ENCODE data around the gene CARD6.
A peak's percentile ranks its signal among the peaks of the same experiment; 100 is the strongest.
"Not testable (repeated sequence)": the region's sequence is repeated elsewhere in the genome, so short reads cannot be mapped to it uniquely, and the experiment has no call there.

CARD6 gene
- 2.7 to 16.0 (median 4.0) reads per million in 3 experiments for total RNA-seq

DNA sequence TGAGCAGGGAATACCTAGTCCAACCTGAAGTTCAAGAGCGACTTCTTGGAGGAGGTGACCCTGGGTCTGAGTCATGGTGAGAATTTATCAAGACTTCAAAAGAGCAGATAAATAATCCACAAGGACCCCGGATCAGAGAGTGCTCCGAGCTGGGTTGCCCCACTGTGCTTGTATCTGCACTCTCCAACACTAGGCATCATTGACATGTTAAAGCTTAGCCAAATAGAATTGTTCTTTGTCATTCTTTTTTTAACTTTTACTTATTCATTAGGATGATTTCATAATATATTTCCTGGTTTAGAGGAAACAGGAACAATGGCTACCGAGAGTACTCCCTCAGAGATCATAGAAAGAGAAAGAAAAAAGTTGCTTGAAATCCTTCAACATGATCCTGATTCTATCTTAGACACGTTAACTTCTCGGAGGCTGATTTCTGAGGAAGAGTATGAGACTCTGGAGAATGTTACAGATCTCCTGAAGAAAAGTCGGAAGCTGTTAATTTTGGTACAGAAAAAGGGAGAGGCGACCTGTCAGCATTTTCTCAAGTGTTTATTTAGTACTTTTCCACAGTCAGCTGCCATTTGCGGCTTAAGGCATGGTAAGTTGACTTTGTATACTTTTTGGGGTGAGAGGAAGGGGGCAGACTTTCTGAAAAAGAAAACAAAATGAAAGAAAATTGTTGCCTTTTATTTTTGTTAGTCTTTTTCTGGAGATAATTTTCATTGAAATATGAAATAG, at the start of gene CARD6:
TSS of gene CARD6 (plus strand) at position 300 of the 738 bp plus-strand sequence. CDS start at position 316, 16 bp downstream.
- peak; percentile 19 for DNase-seq

- DNase-seq: no peak
Observed at GRCh38 chr5:40791715-40792139, 49.4 kb upstream of the CARD6 start.

GRCh38 chr5:40792691-40793090, 48.5 kb upstream of the CARD6 start:
- not testable (repeated sequence) for DNase-seq

DNA sequence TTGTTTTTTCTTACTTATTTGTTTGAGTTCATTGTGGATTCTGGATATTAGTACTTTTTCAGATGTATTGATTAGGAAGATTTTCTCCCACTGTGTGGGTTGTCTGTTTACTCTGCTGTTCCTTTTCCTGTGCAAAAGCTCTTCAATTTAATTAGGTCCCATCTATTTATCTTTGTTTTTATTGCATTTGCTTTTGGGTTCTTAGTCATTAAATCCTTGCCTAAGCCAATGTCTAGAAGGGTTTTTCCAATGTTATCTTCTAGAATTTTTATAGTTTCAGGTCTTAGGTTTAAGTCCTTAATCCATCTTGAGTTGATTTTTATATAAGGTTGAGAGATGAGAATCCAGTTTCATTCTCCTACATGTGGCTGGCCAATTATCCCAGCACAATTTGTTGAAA, 46.8 kb upstream of the CARD6 start:
- not testable (repeated sequence) for DNase-seq

DNA sequence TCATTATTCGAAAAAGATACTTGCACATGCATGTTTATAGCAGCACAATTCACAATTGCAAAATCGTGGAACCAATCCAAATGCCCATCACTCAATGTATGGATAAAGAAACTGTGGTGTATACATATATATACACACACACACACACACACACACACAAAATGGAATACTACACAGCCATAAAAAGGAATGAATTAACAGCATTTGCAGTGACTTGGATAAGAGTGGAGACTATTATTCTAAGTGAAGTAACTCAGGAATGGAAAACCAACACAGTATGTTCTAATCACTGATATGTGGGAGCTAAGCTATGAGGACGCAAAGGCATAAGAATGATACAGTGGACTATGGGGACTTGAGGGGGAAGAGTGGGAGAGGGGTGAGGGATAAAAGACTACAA, 46.3 kb upstream of the CARD6 start:
- not testable (repeated sequence) for DNase-seq

DNA sequence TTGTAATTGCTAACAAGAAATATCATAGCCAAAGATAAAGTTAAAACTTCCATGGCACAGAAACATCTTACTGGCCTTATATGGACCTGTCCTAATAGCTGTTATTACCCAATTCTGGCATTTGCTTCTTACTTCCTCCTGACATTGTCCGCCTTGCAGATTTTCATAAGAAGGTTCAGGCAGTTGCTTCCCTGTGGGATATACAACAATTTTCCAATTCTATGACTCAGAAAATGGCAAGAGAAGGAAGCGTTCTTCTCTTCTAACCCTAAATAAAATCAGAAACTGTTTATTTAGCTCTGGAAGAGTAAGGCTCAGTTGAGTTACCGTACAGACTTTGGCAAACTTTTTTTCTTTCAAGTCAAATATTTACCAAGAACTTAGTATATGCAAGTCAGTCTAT, 44.7 kb upstream of the CARD6 start:
- no peak for DNase-seq

DNA sequence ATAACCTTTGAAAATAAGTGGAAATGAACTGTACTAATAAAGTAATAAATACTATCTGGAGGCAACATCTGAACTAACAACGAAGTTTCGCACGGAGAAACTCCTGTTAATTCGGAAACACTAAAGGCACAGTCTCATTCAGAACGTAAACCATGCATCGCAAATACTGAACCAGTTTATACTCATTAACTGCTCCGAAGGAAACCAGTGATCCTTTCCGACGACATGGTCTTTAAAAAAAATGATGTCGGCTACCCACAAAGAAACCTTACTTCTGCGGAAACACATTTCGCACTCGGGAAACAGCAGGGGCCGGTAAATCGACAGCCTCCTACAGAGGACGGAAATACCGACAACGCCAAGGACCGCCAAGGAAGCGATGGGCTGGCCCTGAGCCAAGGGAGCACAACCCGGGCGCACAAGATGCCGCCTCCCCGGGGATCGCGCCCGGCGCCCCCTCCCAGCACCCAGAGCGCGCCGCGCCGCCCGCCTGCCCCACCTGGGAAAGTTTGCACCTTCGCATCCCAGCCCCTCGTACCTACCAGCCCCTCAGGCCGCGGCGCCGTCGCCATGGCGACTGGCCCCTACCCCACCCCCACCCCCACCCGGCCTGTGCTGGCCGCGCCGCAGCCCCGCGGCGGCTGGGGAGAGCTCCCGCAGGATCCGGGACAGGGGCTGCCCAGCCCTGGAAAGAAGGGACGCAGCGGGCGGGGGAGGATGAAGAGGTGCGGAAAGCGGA, 43.7 kb upstream of the CARD6 start:
- peak; percentile 77 for DNase-seq

DNA sequence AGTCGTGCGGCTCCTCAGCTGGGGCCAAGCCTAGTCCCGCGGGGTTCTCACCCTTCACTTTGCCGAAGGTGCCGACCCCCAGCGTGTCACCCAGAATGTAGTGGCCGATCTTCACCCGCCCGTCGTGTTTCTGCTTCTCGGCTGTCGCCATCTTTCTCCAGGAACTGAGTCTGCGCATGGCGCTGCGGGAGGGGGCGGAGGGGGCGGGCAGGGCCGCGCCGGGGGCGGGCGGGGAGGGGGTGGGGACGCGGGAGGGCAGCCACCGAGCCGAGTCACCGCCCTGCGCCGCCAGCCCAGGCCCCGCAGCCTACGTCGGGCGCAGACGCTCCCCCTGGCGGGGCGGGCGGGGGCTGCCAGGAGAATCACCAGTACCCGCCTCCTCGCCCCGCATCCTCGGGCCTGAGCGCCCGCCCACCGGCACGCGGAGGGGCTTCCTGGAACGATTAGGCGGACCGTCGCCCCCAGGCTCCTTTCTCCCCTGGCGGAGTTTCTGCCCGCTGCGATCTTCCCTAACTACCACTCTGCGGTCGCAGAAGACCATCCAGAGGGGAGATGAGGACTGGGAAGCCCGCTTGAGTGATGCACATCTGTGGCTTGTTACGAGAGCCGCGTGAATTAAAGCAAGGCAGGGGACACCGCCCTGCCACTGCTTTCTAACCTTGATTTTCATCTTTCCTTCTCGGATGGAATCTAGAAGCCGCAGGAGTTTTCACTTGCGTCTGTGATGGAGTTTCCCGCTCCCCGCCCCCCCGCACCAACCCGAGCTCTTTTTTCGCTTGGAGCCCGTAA, 43.0 kb upstream of the CARD6 start, which contains the start of gene PRKAA1:
TSS of gene PRKAA1 (minus strand) at position 363 of the 789 bp plus-strand sequence. CDS start at position 178, 185 bp downstream.
- peak; percentile 91 for DNase-seq

DNA sequence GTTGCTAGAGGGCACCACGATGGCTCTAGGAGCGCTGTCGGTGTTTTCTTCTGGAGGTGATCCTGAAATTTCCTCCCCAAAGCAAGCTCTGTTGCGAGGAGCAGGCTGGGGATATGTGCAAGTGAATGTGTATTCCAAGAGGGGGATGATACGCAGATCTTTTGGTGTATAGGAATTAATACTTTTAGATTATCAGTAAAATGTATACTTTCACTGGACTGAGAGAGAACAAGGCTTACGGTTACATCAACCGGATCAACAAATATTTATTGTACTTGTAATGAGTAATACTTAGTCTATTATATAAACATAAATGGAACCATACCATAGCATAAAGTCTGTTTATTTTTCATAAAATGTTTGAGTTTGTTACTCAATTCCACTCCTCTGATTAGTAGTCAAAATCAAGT, 42.4 kb upstream of the CARD6 start:
- no peak for DNase-seq

DNA sequence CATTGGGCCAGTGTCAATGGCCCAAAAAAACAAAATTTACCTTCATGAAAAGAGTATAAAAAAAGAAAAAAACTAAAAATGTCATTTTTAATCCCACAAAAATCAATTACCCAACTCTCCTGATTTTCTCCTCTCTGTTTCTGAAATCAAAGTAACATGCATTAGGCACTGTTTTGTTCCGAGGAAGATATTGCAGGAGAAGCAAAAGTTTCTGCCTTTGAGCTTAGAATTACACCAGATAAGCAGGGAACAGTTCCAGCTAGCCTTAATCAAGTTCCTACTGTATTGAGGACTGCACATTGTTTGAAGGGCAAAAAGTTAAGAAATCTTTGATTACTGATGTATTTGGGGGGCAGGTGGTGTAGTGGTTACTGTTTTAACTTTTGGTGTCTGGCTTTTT, 41.9 kb upstream of the CARD6 start:
- DNase-seq: no peak

GRCh38 chr5:40801771-40802562, 39.2 kb upstream of the CARD6 start:
- DNase-seq: no peak

DNA sequence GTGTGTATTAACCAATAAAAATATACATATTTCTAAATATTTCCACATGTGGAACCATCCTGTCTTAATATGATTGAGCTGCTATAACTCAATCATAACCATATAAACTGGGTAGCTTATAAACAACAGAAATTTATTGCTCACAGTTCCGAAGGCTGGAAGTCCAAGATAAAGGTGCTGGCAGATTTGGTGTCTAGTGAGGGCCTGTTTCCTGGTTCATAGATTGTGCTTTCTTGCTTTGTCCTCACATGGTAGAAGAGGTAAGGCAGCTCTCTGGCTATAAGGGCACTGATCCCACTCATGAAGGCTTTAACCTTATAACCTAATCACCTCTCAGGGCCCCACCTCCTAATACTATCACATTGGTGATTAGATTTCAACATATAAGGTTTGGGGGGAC, 29.0 kb upstream of the CARD6 start:
- DNase-seq: no peak

- no peak for DNase-seq
Observed at GRCh38 chr5:40813698-40814281, 27.4 kb upstream of the CARD6 start.

GRCh38 chr5:40823459-40823858, 17.7 kb upstream of the CARD6 start:
- DNase-seq: no peak

GRCh38 chr5:40825461-40826043, 15.6 kb upstream of the CARD6 start:
- DNase-seq: not testable (repeated sequence)

DNA sequence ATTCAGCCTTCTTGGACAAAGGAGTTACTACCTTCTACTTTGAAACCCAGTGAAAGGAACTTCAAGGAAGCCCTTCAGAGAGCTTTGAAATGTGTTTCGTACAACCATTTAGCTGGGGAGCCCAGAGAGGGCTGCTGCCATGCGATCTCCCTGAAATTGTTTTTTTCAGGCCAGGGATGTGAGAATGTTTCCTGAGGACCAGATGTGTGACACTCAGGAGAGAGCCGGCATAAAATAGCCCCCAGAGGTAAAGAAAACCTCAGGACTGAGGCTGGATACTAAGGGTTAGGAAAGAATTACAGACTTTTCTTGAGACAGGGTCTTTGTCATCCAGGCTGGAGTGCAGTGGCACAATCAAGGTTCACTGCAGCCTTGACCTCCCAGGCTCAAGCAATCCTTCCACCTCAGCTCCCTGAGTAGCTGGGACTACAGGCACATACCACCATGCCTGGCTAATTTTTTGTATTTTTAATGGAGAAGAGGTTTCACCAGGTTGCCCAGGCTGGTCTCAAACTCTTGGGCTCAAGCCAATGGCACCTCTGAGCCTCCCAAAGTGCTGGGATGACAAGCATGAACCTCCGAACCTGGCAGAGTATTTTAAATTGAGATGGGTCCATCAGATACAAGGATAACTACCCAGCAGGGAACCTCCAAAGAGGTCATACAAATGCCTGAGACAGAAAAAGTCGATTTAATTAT, 14.5 kb upstream of the CARD6 start:
- no peak for DNase-seq

DNA sequence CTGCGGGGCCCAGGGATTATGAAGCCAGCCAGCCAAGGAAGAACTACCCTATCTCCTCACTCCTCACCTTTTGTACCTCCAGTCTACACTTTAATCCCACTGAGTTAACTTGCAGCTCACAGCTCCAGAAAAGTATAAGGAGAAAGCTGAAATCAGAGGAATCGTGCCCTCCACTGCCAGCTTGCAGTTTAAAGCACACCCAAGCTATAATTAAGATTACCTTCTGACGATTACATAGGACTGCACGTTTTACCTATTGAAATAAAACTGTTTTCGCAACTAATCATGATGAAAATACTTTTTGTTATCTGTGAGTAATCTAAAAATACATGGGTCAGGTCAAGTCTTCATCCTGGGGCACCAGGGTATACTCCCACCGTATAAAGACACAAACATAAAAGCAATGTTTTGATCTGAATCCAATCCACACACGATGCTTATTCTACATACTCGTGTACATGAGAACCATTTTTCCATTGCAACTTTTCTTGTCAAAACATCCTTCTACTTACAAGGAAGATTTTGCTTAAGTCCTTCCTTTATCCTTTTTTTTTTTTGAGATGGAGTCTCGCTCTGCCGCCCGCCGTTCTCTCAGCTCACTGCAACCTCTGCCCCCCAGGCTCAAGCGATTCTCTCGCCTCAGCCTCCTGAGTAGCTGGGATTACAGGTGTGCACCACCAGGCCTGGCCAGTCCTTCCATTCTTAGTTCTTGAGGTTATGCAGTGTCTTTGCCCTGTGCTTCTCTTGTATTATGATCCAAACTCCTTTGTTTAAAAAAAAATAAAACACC, 13.8 kb upstream of the CARD6 start:
- DNase-seq: no peak

DNA sequence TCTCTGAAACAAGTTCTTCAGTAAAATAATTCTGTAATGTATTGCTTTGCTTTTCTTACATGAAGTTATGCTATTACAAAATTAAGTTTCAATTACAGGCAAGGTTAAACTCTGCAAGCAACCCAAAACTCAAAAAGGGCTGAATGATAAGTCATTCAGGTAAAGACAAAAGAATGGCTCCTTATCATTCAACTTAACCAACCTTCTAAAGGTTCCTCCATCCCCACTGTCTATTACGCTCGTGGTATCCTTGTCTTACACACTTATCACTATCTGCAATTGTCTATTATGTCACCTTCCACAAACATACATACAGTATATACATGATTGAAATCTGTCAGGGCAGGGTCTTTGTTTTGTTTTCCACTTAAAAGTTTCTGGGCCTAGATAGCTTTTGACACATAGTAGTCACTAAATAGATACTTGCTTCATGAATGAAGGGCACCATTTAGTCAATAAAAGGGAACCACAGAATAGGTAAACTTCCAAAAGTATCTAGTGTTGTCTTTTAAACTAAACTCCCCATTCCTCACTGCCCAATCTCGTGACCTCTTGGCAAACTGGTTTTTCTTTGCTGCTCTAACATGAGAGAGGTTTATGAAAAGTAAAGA, 13.0 kb upstream of the CARD6 start:
- no peak for DNase-seq
